HG03066 (cell line): ENCODE results near the gene C16orf92.

Source experiments
- ATAC-seq: cut with Tn5 transposase; IDR thresholded peaks from one replicate; pipeline ENCODE4 v1.9.1; 2021; ENCODE audit warnings: low read depth; ENCODE audit not compliant: unreplicated experiment

C16orf92 gene

DNA sequence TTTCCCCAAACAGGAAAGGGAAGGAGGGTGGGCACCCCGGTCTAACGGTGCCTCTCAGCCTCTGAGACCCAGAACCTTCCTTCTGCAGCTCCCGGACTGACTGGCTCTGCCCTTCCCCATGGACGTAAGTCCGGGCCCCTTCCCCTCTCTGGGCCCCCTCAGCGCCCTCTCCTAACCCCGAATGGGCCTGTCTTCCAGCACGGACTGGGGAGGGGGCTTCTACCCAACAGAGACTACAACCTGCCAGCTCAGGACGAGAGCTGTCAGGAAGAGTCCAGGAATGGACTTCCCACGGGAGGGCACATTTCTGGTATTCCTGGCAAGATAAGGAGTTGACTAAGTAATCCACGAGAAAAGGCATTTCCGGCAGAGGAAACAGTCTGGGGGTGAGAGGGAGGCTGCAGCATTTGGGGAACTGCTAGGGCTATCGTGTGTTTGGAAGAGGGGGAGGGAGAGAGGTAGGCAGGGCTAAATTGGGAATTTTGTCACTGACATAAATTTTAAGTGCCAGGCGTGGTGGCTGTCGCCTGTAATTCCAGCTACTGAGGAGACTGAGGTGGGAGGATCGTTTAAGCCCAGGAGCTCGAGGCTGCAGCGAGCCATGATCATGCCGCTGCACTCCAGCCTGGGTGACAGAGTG, 30.5 kb downstream of the C16orf92 start:
- ATAC-seq: no peak

GRCh38 chr16:30054451-30054850, 31.5 kb downstream of the C16orf92 start:
- ATAC-seq: no peak

- ATAC-seq: no peak
Measured at GRCh38 chr16:30054959-30055553, 32.1 kb downstream of the C16orf92 start.

- no peak for ATAC-seq
Measured at GRCh38 chr16:30060346-30060745, 37.3 kb downstream of the C16orf92 start.

- no peak for ATAC-seq
Measured at GRCh38 chr16:30060836-30061554, 38.0 kb downstream of the C16orf92 start.

- no peak for ATAC-seq
Measured at GRCh38 chr16:30063278-30063892, 40.4 kb downstream of the C16orf92 start.

GRCh38 chr16:30063893-30064728, 41.1 kb downstream of the C16orf92 start:
- ATAC-seq: no peak

DNA sequence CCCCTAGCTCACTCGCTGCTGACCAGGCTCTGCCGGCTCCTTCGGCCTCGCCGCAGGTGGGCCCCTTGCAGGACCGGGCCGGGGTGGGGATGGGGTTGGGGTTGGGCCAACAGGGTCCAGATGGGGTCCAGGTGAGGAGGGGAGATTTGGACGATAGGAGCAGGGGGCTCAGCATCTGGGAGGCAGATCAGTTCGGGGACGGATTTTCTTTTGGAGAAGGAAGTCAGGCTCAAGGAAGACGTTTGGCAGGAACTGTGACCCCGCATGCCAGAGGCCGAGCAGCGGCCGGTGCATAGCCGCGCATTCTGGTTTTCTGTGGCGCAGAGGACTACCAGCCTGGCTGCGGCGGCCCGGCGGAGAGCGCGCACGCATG, 41.7 kb downstream of the C16orf92 start:
- no peak for ATAC-seq

GRCh38 chr16:30065102-30065942, 42.3 kb downstream of the C16orf92 start, which contains the start of gene ALDOA:
ALDOA (plus strand) TSS chr16:30065760; CDS start chr16:30066898, 1,138 bp downstream.
- ATAC-seq: peak; percentile 72

GRCh38 chr16:30065943-30066760, 43.2 kb downstream of the C16orf92 start:
- ATAC-seq: no peak

DNA sequence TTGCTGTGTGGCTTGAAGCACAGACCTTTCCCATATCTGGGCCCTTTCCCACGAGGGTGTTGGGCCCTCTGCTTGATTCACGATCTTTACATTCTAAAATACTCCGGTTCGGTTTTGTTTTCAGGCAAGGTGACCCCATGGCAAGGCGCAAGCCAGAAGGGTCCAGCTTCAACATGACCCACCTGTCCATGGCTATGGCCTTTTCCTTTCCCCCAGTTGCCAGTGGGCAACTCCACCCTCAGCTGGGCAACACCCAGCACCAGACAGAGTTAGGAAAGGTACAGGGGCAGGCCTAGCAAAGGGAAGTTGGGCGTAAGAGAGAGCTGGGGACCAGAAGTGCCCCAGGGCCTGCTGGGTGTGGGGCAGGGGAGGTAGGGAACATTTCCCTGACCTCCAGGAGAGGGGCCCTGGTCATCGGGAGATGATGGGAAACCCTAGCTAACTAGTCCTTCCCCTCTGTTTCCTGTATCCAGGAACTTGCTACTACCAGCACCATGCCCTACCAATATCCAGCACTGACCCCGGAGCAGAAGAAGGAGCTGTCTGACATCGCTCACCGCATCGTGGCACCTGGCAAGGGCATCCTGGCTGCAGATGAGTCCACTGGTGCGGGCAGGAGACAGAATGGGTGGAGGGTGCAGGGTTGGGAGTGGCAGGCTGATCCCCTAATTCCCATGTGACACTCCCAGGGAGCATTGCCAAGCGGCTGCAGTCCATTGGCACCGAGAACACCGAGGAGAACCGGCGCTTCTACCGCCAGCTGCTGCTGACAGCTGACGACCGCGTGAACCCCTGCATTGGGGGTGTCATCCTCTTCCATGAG, 44.0 kb downstream of the C16orf92 start:
- no peak for ATAC-seq

- no peak for ATAC-seq
Measured at GRCh38 chr16:30067584-30067916, 44.6 kb downstream of the C16orf92 start.

DNA sequence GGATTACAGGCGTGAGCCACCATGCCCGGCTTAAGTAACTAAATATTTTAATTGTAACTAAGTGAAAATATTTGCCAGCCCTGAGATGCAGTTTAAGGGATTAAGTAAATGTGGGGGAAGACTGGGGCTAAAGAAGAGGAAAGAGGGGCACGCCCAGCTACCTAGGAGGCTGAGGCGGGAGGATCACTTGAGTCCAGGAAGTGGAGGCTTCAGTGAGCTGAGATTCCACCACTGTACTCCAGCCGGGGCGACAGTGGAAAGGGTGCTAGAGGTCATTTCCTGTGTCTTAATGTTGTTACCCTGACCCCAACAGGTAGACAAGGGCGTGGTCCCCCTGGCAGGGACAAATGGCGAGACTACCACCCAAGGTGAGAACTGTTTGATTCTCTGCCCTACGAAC, 45.3 kb downstream of the C16orf92 start:
- ATAC-seq: no peak

GRCh38 chr16:30068750-30069610, 46.0 kb downstream of the C16orf92 start:
- no peak for ATAC-seq

- ATAC-seq: no peak
Measured at GRCh38 chr16:30069611-30070462, 46.8 kb downstream of the C16orf92 start.

- no peak for ATAC-seq
Measured at GRCh38 chr16:30070490-30070889, 47.5 kb downstream of the C16orf92 start.
